Thoracic aorta (tissue), 2 donors: ENCODE measurements around the gene RBMS3. TPM values are rescaled to one million over a fixed set of nuclear protein-coding genes. Genes with fewer than 3 reads are reported as not detected.

Experiments used
- ATAC-seq: fragments of 150-250 bp; one replicate; pipeline ENCODE4 v1.8.0; 2017; ENCODE audit warnings: low read depth; ENCODE audit not compliant: insufficient number of reproducible peaks, low FRiP score
- DNase-seq: peaks from one replicate; pipeline ENCODE4 v3.0.0-alpha.2; 2020; ENCODE audit warnings: low spot score
- H3K27ac ChIP-seq, 2 donors: fragments of 200-600 bp; sonication (generic); 1 replicate in 1 of 2; 2 replicates in 1 of 2; pipeline ENCODE4 v1.5.1; 2016; ENCODE audit warnings: mild to moderate bottlenecking in 2 of 2, moderate library complexity in 2 of 2
- H3K27me3 ChIP-seq: fragments of 200-600 bp; sonication (generic); replicated peaks from 2 replicates; pipeline ENCODE4 v1.6.0; 2016; ENCODE audit warnings: mild to moderate bottlenecking; ENCODE audit not compliant: insufficient read depth
- H3K36me3 ChIP-seq: fragments of 200-600 bp; sonication (generic); one replicate; pipeline ENCODE4 v1.5.1; 2016
- H3K4me1 ChIP-seq, 2 donors: fragments of 200-600 bp; sonication (generic); 1 replicate in 1 of 2; 2 replicates in 1 of 2; pipeline versions ENCODE4 v1.5.1 to v1.6.0; 2016; ENCODE audit warnings: low read depth in 2 of 2, mild to moderate bottlenecking in 1 of 2; ENCODE audit not compliant: control insufficient read depth in 1 of 2
- H3K4me3 ChIP-seq: fragments of 200-600 bp; sonication (generic); 2 replicates; pipeline ENCODE4 v1.5.1; 2016; ENCODE audit warnings: mild to moderate bottlenecking
- H3K9me3 ChIP-seq: fragments of 200-600 bp; sonication (generic); 2 replicates; pipeline ENCODE4 v1.5.1; 2016
- CTCF ChIP-seq: fragments of 200-600 bp; sonication (generic); IDR thresholded peaks from one replicate; pipeline ENCODE4 v1.5.1; 2019; ENCODE audit warnings: antibody characterized with exemption
- total RNA-seq, 2 donors: library from RNA; depleted of rRNA; stranded (reverse); fragments of >200 nt; gene quantifications; one replicate each; pipeline versions ENCODE4 v1.1.0 to v1.2.3, GENCODE V29; 2016

RBMS3 gene
- total RNA-seq, 2 donors from 2014 or later = 149 to 186 TPM

GRCh38 chr3:29955413-29955812 lies 674.5 kb downstream of the RBMS3 start:
- Histone ChIP-seq H3K9me3 (no peaks in the 10 kb centered on the region), H3K4me3 (no peak overlapping the region), H3K4me1 (peaks cover 13 to 46% of the 10 kb centered on the region in 2 donors), H3K27me3 (no peaks in the 10 kb centered on the region), H3K27ac (no peak overlapping the region), H3K36me3 (no peaks in the 10 kb centered on the region)
- DNase-seq (no peak), ATAC-seq (no peak)
- TF ChIP-seq CTCF = no peak

- no peaks in the 10 kb centered on the region for H3K36me3 ChIP-seq
- H3K4me3 ChIP-seq = no peak overlapping the region
- peaks cover 9 to 21% of the 10 kb centered on the region in 2 donors for H3K4me1 ChIP-seq
- no peak overlapping the region for H3K27ac ChIP-seq
- no peaks in the 10 kb centered on the region for H3K9me3 ChIP-seq
- no peak for ATAC-seq
- no peaks in the 10 kb centered on the region for H3K27me3 ChIP-seq
- TF ChIP-seq CTCF = no peak
- DNase-seq = no peak
These were observed 677.9 kb downstream of the RBMS3 start for GRCh38 chr3:29958816-29959215.

GRCh38 chr3:29971895-29972294 lies 691.0 kb downstream of the RBMS3 start:
- no peak for TF ChIP-seq CTCF
- Histone ChIP-seq H3K27ac (peak overlapping the region; percentile 51 to 57), H3K4me3 (peak overlapping the region; percentile 15), H3K27me3 (no peaks in the 10 kb centered on the region), H3K36me3 (no peaks in the 10 kb centered on the region), H3K9me3 (no peaks in the 10 kb centered on the region), H3K4me1 (peaks cover 7 to 23% of the 10 kb centered on the region in 2 donors)
- DNase-seq = no peak
- ATAC-seq = no peak

- ATAC-seq (no peak), DNase-seq (no peak)
- H3K4me3 ChIP-seq = peak overlapping the region; percentile 19
- no peak for TF ChIP-seq CTCF
- H3K9me3 ChIP-seq = no peaks in the 10 kb centered on the region
- no peaks in the 10 kb centered on the region for H3K27me3 ChIP-seq
- no peaks in the 10 kb centered on the region for H3K36me3 ChIP-seq
- peak overlapping the region; percentile 51 to 57 for H3K27ac ChIP-seq
- H3K4me1 ChIP-seq = peaks cover 7 to 28% of the 10 kb centered on the region in 2 donors
These were observed 691.6 kb downstream of the RBMS3 start for GRCh38 chr3:29972320-29972993.

GRCh38 chr3:29973763-29974162 lies 692.9 kb downstream of the RBMS3 start:
- H3K4me3 ChIP-seq = no peak overlapping the region
- H3K27ac ChIP-seq = peak overlapping the region in 1 of 2 donors; percentile 22
- H3K9me3 ChIP-seq = no peaks in the 10 kb centered on the region
- DNase-seq (no peak), ATAC-seq (no peak)
- no peaks in the 10 kb centered on the region for H3K36me3 ChIP-seq
- no peaks in the 10 kb centered on the region for H3K27me3 ChIP-seq
- H3K4me1 ChIP-seq = peaks cover 7 to 38% of the 10 kb centered on the region in 2 donors
- TF ChIP-seq CTCF = no peak
